Loucy (cell line): ENCODE measurements around the gene EPHB1.

ENCODE experiments used
- H2AFZ ChIP-seq: fragments of 200-600 bp; sonication (generic); 2 replicates; pipeline ENCODE4 v1.6.0; 2016; ENCODE audit warnings: antibody characterized with exemption, mild to moderate bottlenecking, low read length, moderate library complexity
- H3F3A ChIP-seq: fragments of 200-600 bp; 2 replicates; pipeline ENCODE4 v1.6.0; 2016; ENCODE audit warnings: antibody characterized with exemption, low read depth, mild to moderate bottlenecking
- H3K27me3 ChIP-seq: fragments of 200-600 bp; sonication (generic); 2 replicates; pipeline ENCODE4 v1.6.1; 2014; ENCODE audit warnings: low read length, mild to moderate bottlenecking; ENCODE audit not compliant: insufficient read depth, poor library complexity, severe bottlenecking
- H3K36me3 ChIP-seq: fragments of 200-600 bp; sonication (generic); 2 replicates; pipeline ENCODE4 v1.6.1; 2016; ENCODE audit warnings: low read length; ENCODE audit not compliant: insufficient read depth
- H3K4me1 ChIP-seq: fragments of 200-600 bp; sonication (generic); 2 replicates; pipeline ENCODE4 v1.5.1; 2014; ENCODE audit warnings: low read length, mild to moderate bottlenecking; ENCODE audit not compliant: insufficient read depth, poor library complexity, severe bottlenecking
- H3K4me2 ChIP-seq: fragments of 200-600 bp; sonication (generic); 2 replicates; pipeline ENCODE4 v1.6.0; 2014; ENCODE audit warnings: antibody characterized with exemption, low read length, low read depth, mild to moderate bottlenecking; ENCODE audit not compliant: poor library complexity, severe bottlenecking
- H3K4me3 ChIP-seq: fragments of 200-600 bp; sonication (generic); 2 replicates; pipeline ENCODE4 v1.5.1; 2014; ENCODE audit warnings: low read length, mild to moderate bottlenecking, mixed read lengths; ENCODE audit not compliant: poor library complexity, severe bottlenecking
- H3K79me2 ChIP-seq: fragments of 200-600 bp; sonication (generic); 2 replicates; pipeline ENCODE4 v1.6.1; 2014; ENCODE audit warnings: low read length; ENCODE audit not compliant: insufficient read depth
- H3K9ac ChIP-seq: fragments of 200-600 bp; sonication (generic); 2 replicates; pipeline ENCODE4 v1.6.0; 2014; ENCODE audit warnings: mild to moderate bottlenecking, low read depth, low read length, moderate library complexity; ENCODE audit not compliant: poor library complexity, severe bottlenecking
- H3K9me2 ChIP-seq: fragments of 200-600 bp; sonication (generic); replicated peaks from 2 replicates; pipeline ENCODE4 v1.6.1; 2016; ENCODE audit warnings: low read depth, low read length, mixed read lengths
- H3K9me3 ChIP-seq: fragments of 200-600 bp; sonication (generic); 2 replicates; pipeline ENCODE4 v1.6.1; 2014; ENCODE audit warnings: mild to moderate bottlenecking, antibody characterized with exemption, low read length, low read depth; ENCODE audit not compliant: insufficient read depth
- H4K20me1 ChIP-seq: fragments of 200-600 bp; sonication (generic); 2 replicates; pipeline ENCODE4 v1.6.0; 2014; ENCODE audit warnings: antibody characterized with exemption, low read length, mild to moderate bottlenecking; ENCODE audit not compliant: insufficient read depth, poor library complexity, severe bottlenecking
- CTCF ChIP-seq: fragments of 200-600 bp; sonication (generic); conservative IDR thresholded peaks from 2 replicates; pipeline ENCODE4 v1.5.1; 2014; ENCODE audit warnings: mild to moderate bottlenecking, antibody characterized with exemption, low read length
- EZH2phosphoT487 ChIP-seq: fragments of 200-600 bp; IDR thresholded peaks from 2 replicates; pipeline ENCODE4 v1.6.1; 2018; ENCODE audit warnings: antibody characterized with exemption, mild to moderate bottlenecking, moderate library complexity, borderline replicate concordance

Gene EPHB1

GRCh38 chr3:134765468-134765867 is 29.6 kb upstream of the EPHB1 start:
- no peaks in the 10 kb centered on the region for H3K9me2 ChIP-seq
- H4K20me1 ChIP-seq = no peaks in the 10 kb centered on the region
- H3K36me3 ChIP-seq = no peaks in the 10 kb centered on the region
- no peaks in the 10 kb centered on the region for H3K9me3 ChIP-seq
- no peak for TF ChIP-seq CTCF
- TF ChIP-seq EZH2phosphoT487 = no peak
- no peak overlapping the region for H3K4me2 ChIP-seq
- no peak overlapping the region for H3K9ac ChIP-seq
- no peaks in the 10 kb centered on the region for H3F3A ChIP-seq
- no peak overlapping the region for H3K4me3 ChIP-seq
- H3K27me3 ChIP-seq = no peaks in the 10 kb centered on the region
- H3K79me2 ChIP-seq = no peaks in the 10 kb centered on the region
- H2AFZ ChIP-seq = no peak overlapping the region
- H3K4me1 ChIP-seq = no peaks in the 10 kb centered on the region

- H3K9ac ChIP-seq = no peak overlapping the region
- no peaks in the 10 kb centered on the region for H3K4me1 ChIP-seq
Measured at GRCh38 chr3:134766290-134766689, 28.8 kb upstream of the EPHB1 start.

DNA sequence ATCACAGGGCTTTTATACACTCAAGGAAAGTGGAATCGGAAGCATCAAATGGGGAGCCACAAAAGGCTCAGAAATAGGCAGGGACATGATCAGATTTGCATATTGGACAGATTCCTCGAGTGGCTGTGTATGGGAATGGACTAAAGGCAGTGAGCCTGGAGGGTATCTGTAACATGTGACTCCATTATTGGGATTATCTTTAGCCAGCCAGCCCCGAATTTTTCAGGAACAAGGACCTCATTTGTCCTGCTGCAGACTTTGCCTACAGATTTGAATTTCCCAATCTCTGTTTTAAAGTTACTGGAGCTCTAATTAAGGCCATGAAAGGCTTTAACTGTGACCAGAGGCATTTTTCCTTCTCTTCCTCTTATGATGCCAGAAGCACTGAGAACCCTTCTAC is 26.9 kb upstream of the EPHB1 start:
- Histone ChIP-seq H3K4me1 (no peaks in the 10 kb centered on the region), H3K36me3 (no peaks in the 10 kb centered on the region), H3K4me3 (no peak overlapping the region), H4K20me1 (no peaks in the 10 kb centered on the region), H3K9me3 (no peaks in the 10 kb centered on the region; the same call in 1 of the 2 replicates), H3K4me2 (no peak overlapping the region), H3K9ac (no peak overlapping the region), H2AFZ (no peak overlapping the region), H3K79me2 (no peaks in the 10 kb centered on the region), H3F3A (no peaks in the 10 kb centered on the region), H3K27me3 (no peaks in the 10 kb centered on the region), H3K9me2 (no peaks in the 10 kb centered on the region)
- no peak for TF ChIP-seq CTCF
- no peak for TF ChIP-seq EZH2phosphoT487

More at GRCh38 chr3:134766290-134766689, 28.8 kb upstream of the EPHB1 start:
- Histone ChIP-seq H3K9me3 (no peaks in the 10 kb centered on the region; the same call in 1 of the 2 replicates), H4K20me1 (no peaks in the 10 kb centered on the region), H3K79me2 (no peaks in the 10 kb centered on the region), H3K36me3 (no peaks in the 10 kb centered on the region), H3K9me2 (no peaks in the 10 kb centered on the region), H2AFZ (no peak overlapping the region), H3K4me2 (no peak overlapping the region), H3F3A (no peaks in the 10 kb centered on the region), H3K27me3 (no peaks in the 10 kb centered on the region), H3K4me3 (no peak overlapping the region)
- no peak for TF ChIP-seq CTCF
- no peak for TF ChIP-seq EZH2phosphoT487
